ENCODE results near the gene OR6P1.

GRCh38 chr1:158563853-158564252 lies 6.5 kb downstream of the OR6P1 start:
- TF ChIP-seq POLR2A (IDR thresholded peaks at IDR 0.05; ENCODE audit: low read depth) (no peak), CTCF (IDR thresholded peaks at IDR 0.05) (no peak), POLR2AphosphoS5 (IDR thresholded peaks at IDR 0.05) (no peak), EP300 (IDR thresholded peaks at IDR 0.05) (no peak)

Measured in esophagus muscularis mucosa (tissue), 4 donors.